Muscle layer of colon (tissue), 2 donors: ENCODE measurements around the gene CUL2.

Experiments
- H3K27ac ChIP-seq: one replicate; pipeline ENCODE4 v1.7.0; 2013; ENCODE audit warnings: low read depth, mild to moderate bottlenecking, low read length, moderate library complexity
- H3K27me3 ChIP-seq, 2 donors: one replicate each; pipeline ENCODE4 v1.7.0; 2013; ENCODE audit warnings: low read length in 2 of 2, mild to moderate bottlenecking in 2 of 2; ENCODE audit not compliant: insufficient read depth in 2 of 2, control insufficient read depth in 1 of 2
- H3K36me3 ChIP-seq: one replicate; pipeline ENCODE4 v1.7.0; 2013; ENCODE audit warnings: mild to moderate bottlenecking, low read length; ENCODE audit not compliant: insufficient read depth
- H3K4me1 ChIP-seq: one replicate; pipeline ENCODE4 v1.7.0; 2013; ENCODE audit warnings: mild to moderate bottlenecking, low read length; ENCODE audit not compliant: insufficient read depth
- H3K4me3 ChIP-seq, 2 donors: one replicate each; pipeline ENCODE4 v1.7.0; 2013; ENCODE audit warnings: low read length in 2 of 2, low read depth in 1 of 2, mild to moderate bottlenecking in 1 of 2, moderate library complexity in 1 of 2
- H3K9ac ChIP-seq: one replicate; pipeline ENCODE4 v1.7.0; 2013; ENCODE audit warnings: low read length
- H3K9me3 ChIP-seq: one replicate; pipeline ENCODE4 v1.7.0; 2013; ENCODE audit warnings: mild to moderate bottlenecking, low read length
- donor health status: abdominal sarcoma.
- donor health status: Adenocarcinoma of cecum.

CUL2 gene

DNA sequence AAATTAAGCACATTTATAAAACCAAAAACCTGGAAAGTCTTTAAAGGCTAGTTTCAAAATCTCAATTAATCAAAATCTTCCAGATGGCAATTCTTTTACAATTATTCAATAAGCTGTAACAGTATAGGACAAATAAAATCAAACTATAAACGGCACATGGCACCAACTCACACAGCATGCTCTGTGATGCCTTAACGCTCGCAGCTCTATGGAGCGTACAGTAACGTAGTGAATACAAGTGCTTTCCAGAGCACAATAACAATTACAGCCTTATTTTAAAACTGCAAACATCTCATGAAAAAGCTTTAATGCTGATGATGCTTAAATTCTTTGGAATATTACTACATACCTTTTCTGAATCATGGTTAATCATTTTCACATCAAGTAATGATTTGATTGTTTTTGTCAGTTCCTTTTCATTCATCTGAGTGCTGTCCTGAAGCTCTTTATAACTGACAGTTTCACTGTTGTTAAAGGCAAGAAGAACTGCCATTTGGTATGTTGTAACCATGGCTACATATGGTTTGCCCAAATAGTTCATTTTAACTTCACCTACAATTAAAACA, 74.2 kb downstream of the CUL2 start:
- H3K27me3 ChIP-seq: no peaks in the 10 kb centered on the region
- H3K4me3 ChIP-seq: no peak overlapping the region
- H3K9ac ChIP-seq: no peak overlapping the region
- peaks cover 14% of the 10 kb centered on the region for H3K36me3 ChIP-seq
- no peaks in the 10 kb centered on the region for H3K9me3 ChIP-seq
- no peak overlapping the region for H3K27ac ChIP-seq
- peaks cover 4% of the 10 kb centered on the region for H3K4me1 ChIP-seq

DNA sequence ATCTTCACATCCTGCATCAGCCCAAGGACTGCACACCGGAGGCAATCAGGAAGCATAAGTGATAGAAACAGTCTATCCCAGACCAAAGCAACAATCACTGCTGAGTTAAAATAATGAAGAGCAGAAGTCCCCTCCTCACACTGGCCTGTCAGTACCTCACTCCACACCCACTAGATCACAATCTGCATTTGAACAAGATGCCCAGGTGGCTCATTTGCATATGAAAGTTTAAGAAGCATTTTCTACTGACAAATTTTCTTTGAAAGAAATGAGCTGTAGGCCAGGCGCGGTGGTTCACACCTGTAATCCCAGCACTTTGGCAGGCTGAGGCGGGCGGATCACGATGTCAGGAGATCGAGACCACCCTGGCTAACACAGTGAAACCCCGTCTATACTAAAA, 77.4 kb downstream of the CUL2 start:
- Histone ChIP-seq H3K4me3 (no peak overlapping the region), H3K9ac (no peak overlapping the region), H3K4me1 (no peaks in the 10 kb centered on the region), H3K36me3 (peaks cover 19% of the 10 kb centered on the region), H3K9me3 (no peaks in the 10 kb centered on the region), H3K27me3 (no peaks in the 10 kb centered on the region), H3K27ac (no peak overlapping the region)

DNA sequence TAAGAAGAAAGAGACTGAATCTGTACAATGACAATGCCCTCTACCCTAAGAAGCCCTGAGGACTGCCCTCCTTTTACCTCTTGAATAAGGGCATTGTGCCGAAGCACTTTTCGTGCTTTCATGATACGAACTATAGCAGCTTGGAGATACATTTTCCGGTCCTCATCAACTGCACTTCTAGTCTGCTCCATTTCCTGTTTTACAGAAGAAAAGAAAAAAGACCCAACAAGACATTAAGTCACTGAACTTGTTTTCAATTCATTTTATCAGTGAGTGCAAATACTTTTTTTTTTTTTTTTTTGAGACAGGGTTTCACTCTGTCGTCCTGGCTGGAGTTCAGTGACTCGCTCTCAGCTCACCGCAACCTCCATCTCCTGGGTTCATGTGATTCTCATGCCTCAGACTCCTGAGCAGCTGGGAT, 78.4 kb downstream of the CUL2 start:
- peaks cover 21% of the 10 kb centered on the region for H3K36me3 ChIP-seq

DNA sequence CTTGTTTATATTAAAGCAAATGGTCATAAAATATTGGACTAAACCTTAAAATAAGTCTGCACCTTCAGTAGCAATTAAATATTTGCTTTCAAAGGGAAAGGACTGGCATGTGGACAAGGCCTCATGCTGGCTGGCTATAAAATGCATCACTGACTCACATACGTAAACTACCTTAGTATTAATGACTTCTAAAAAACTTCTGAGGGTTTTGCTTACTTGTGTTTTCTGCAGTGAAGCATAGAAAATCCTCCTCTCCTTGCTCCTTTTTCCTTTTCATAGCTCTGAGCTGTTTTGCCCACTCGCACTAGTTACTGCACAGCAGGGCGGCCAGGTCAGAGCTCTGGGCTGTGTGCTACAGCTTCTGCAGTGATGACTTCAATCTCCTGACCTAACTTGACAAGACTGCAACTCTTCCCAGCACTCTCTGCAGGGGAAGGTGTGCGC, 82.3 kb downstream of the CUL2 start:
- Histone ChIP-seq H3K9ac (no peak overlapping the region), H3K36me3 (peaks cover 21% of the 10 kb centered on the region), H3K4me3 (no peak overlapping the region), H3K4me1 (no peaks in the 10 kb centered on the region), H3K27me3 (no peaks in the 10 kb centered on the region), H3K9me3 (no peaks in the 10 kb centered on the region), H3K27ac (no peak overlapping the region)

More for the DNA sequence above, 78.4 kb downstream of the CUL2 start:
- Histone ChIP-seq H3K27me3 (no peaks in the 10 kb centered on the region), H3K4me3 (no peak overlapping the region), H3K27ac (no peak overlapping the region), H3K9me3 (no peaks in the 10 kb centered on the region), H3K4me1 (no peaks in the 10 kb centered on the region), H3K9ac (no peak overlapping the region)

DNA sequence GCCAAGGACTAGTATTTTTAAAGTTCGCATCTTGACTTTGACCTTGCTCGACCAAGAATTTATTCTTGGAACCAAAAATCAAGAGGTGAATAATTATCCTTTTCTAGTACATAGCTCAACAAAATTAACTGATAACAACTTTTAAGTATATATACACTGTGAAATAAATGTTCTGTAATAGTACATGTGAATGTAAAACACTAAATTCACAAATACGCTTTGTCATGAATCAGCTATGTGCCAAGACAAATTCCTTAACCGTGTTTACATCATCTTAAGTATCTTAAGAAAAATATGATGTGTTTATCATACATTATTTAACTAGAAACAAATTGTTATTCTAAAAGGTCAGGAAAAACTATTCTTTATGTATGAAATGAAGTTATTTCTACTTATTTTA, 83.3 kb downstream of the CUL2 start:
- Histone ChIP-seq H3K9ac (no peak overlapping the region), H3K27me3 (no peaks in the 10 kb centered on the region), H3K4me1 (no peaks in the 10 kb centered on the region), H3K36me3 (peaks cover 13% of the 10 kb centered on the region), H3K4me3 (no peak overlapping the region), H3K9me3 (no peaks in the 10 kb centered on the region), H3K27ac (no peak overlapping the region)

DNA sequence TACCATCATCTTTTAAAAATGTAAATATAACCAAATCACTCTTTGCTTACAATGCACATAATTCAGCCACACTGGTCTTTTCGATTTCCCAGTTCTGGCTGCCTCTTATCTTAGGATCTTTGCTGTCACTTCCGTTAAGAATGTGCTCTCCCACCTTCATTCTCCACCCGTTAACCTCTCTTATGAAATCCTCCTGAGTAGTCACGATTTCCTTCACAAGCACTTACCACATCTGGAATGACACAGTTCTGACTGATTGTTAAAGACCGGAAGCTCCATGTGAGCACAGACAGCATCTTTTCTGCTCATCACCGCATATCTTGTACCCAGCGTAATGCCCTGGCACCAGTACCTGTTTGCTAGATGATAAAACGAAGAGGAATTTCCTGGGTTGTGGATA, 84.3 kb downstream of the CUL2 start:
- no peak overlapping the region for H3K27ac ChIP-seq
- H3K4me3 ChIP-seq: no peak overlapping the region
- H3K9ac ChIP-seq: no peak overlapping the region
- H3K36me3 ChIP-seq: peaks cover 7% of the 10 kb centered on the region
- no peaks in the 10 kb centered on the region for H3K27me3 ChIP-seq
- no peaks in the 10 kb centered on the region for H3K4me1 ChIP-seq
- H3K9me3 ChIP-seq: no peaks in the 10 kb centered on the region

DNA sequence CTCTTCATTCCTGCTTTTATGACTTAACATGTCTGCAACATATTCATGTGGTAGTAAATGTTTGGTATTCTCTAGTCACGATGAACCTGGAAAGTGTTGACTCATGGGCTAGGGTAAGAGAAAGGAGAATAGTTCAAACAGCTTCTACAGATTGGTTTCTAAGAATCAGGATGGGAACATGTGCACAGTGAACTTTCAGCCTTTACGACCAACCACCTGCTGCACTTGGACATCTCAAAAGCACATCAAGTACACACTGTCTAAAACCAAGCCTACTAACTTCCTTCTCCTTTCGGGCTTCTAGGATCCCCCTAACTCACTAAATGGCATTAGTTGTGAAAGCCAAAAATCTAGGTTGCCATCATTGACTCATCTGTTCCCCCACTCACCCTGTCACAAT, 85.5 kb downstream of the CUL2 start:
- H3K9me3 ChIP-seq: no peaks in the 10 kb centered on the region
- H3K27me3 ChIP-seq: no peaks in the 10 kb centered on the region
- H3K9ac ChIP-seq: no peak overlapping the region
- no peak overlapping the region for H3K4me3 ChIP-seq
- H3K36me3 ChIP-seq: peaks cover 7% of the 10 kb centered on the region
- H3K4me1 ChIP-seq: no peaks in the 10 kb centered on the region
- no peak overlapping the region for H3K27ac ChIP-seq

DNA sequence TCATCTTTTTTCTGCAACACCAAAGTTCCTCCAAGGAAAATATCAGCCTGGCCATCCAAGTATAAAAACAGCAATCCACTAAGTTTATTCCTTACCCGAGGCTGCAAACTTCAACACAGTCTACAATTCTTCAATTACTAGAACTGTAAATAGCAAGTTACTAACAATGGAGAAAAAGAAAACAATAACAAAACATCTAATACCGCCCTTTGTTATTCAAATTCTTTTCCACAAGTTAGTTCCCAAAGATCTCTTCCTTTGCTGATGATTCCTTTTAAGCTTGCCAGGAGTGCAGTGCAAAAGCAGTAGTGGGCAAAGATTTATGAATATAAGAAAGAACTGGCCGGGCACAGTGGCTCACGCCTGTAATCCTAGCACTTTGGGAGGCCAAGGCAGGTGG, 86.2 kb downstream of the CUL2 start:
- Histone ChIP-seq H3K4me1 (no peaks in the 10 kb centered on the region), H3K9me3 (no peaks in the 10 kb centered on the region), H3K27ac (no peak overlapping the region), H3K36me3 (peaks cover 7% of the 10 kb centered on the region), H3K9ac (no peak overlapping the region), H3K4me3 (no peak overlapping the region), H3K27me3 (no peaks in the 10 kb centered on the region)

DNA sequence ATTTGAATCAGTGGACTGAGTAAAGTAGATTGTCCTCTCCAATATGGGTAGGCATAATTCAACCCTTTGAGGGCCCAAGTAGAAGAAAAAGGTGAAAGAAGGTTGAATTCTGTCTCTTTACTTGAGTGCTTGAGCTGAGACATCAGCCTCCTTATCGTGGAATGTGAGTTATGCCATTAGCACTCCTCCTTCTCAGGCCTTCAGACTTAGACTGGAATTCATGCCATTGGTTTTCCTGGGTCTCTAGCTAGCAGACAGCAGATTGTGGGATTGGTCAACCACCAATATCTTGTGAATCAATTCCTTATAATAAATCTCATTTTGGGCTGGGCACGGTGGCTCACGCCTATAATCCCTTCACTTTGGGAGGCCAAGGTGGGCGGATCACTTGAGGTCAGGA, 89.2 kb downstream of the CUL2 start:
- no peak overlapping the region for H3K9ac ChIP-seq

DNA sequence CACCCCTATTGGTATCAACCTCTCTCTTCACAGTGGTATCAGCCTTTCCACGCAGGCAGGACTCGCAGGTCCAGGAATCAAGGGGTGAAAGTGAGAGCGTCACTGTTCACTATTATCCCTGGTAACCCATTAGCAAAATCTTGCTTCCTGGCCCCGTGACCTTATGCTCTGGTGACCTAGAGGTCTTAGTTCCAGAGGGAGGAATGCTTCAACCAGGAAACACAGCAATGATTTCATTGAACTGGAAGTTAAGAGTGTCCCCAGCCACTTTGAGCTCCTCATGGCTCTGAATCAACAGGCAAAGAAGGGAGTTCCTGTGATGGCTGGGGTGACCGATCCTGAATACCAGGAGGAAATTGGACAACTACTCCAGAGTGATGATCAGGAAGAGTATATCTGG, 90.6 kb downstream of the CUL2 start:
- Histone ChIP-seq H3K9ac (no peak overlapping the region), H3K4me3 (no peak overlapping the region), H3K4me1 (peaks cover 5% of the 10 kb centered on the region)

More for the DNA sequence above, 89.2 kb downstream of the CUL2 start:
- Histone ChIP-seq H3K9me3 (no peaks in the 10 kb centered on the region), H3K36me3 (no peaks in the 10 kb centered on the region), H3K4me3 (no peak overlapping the region), H3K4me1 (no peaks in the 10 kb centered on the region), H3K27ac (no peak overlapping the region), H3K27me3 (no peaks in the 10 kb centered on the region)

DNA sequence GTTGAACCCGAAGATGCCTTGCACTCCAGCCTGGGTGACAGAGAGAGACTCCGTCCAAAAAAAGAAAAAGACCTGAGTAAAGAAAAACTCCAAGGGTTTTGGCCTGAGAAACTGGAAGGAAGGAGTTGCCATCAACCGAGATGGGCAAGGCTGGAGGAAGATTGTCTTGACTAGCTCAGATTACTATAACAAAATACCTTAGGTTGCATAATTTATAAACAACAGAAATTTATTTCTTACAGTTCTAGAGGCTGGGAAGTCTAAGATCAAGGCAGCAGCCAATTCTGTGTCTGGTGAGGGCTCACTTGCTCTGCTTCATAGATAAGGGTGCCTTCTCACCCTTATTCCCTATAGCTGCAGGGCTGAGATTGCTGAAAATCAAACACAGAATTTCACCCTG, 91.2 kb downstream of the CUL2 start:
- no peaks in the 10 kb centered on the region for H3K27me3 ChIP-seq
- no peak overlapping the region for H3K27ac ChIP-seq
- no peak overlapping the region for H3K9ac ChIP-seq
- H3K4me3 ChIP-seq: no peak overlapping the region
- no peaks in the 10 kb centered on the region for H3K36me3 ChIP-seq
- H3K9me3 ChIP-seq: no peaks in the 10 kb centered on the region
- H3K4me1 ChIP-seq: peaks cover 11% of the 10 kb centered on the region

More for the DNA sequence above, 90.6 kb downstream of the CUL2 start:
- H3K27me3 ChIP-seq: no peaks in the 10 kb centered on the region
- no peaks in the 10 kb centered on the region for H3K36me3 ChIP-seq
- no peaks in the 10 kb centered on the region for H3K9me3 ChIP-seq
- no peak overlapping the region for H3K27ac ChIP-seq

DNA sequence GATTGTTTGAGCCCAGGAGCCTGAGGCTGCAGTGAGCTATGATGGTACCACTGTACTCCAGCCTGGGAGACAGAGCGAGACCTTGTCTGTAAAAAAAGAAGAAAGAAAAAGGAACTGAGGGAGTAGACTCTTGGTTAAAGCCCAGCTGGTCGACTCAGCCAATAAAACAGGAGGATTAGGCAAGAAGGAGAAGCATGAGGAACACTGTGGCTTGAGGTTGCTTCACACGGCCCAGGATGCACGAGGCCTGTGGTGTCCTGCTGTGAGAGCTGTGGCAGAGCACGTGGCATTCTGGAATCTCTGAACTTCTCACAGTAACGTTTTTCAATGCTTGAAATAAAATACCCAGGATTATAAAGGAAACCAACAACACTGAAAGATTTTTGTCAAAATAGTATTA, 93.3 kb downstream of the CUL2 start:
- no peaks in the 10 kb centered on the region for H3K27me3 ChIP-seq
- H3K4me3 ChIP-seq: no peak overlapping the region
- H3K4me1 ChIP-seq: peaks cover 13% of the 10 kb centered on the region
- H3K9ac ChIP-seq: no peak overlapping the region
- H3K36me3 ChIP-seq: no peaks in the 10 kb centered on the region
- no peak overlapping the region for H3K27ac ChIP-seq
- H3K9me3 ChIP-seq: no peaks in the 10 kb centered on the region
